NCI-H82 (cell line): ENCODE data around the gene CIAPIN1.

Experiments
- DNase-seq: peaks from one replicate; lab custom pipeline; 2025; lab: John Stamatoyannopoulos, UW

The CIAPIN1 gene

GRCh38 chr16:57447186-57447962 is at the start of gene CIAPIN1, which contains the start of gene COQ9:
Gene CIAPIN1, minus strand, starts transcription at chr16:57447385. Its CDS starts 6,457 bp downstream, at chr16:57440928.
Gene COQ9, plus strand, starts transcription at chr16:57447479. Its CDS starts 27 bp downstream, at chr16:57447506.
- peak; percentile 94 for DNase-seq

GRCh38 chr16:57493767-57494166 is 46.6 kb upstream of the CIAPIN1 start:
- DNase-seq: no peak

GRCh38 chr16:57489229-57489628 is 42.0 kb upstream of the CIAPIN1 start:
- DNase-seq: no peak

GRCh38 chr16:57486858-57487834 is 40.0 kb upstream of the CIAPIN1 start:
- DNase-seq: no peak

GRCh38 chr16:57485916-57486857 is 39.0 kb upstream of the CIAPIN1 start, which contains the start of gene DOK4:
Gene DOK4, minus strand, starts transcription at chr16:57486493. Its CDS starts 6,986 bp downstream, at chr16:57479507.
- peak; percentile 79 for DNase-seq

- DNase-seq: no peak
Measured at GRCh38 chr16:57485091-57485915, 38.1 kb upstream of the CIAPIN1 start.

GRCh38 chr16:57484515-57485005 is 37.4 kb upstream of the CIAPIN1 start:
- no peak for DNase-seq

- DNase-seq: no peak
Measured at GRCh38 chr16:57483725-57484514, 36.7 kb upstream of the CIAPIN1 start.

GRCh38 chr16:57482845-57483545 is 35.8 kb upstream of the CIAPIN1 start:
- no peak for DNase-seq

GRCh38 chr16:57481421-57481820 is 34.2 kb upstream of the CIAPIN1 start:
- no peak for DNase-seq

- DNase-seq: no peak
Measured at GRCh38 chr16:57480754-57481230, 33.6 kb upstream of the CIAPIN1 start.

GRCh38 chr16:57479976-57480753 is 33.0 kb upstream of the CIAPIN1 start:
- DNase-seq: no peak

GRCh38 chr16:57479205-57479975 is 32.2 kb upstream of the CIAPIN1 start:
- DNase-seq: peak; percentile 40

GRCh38 chr16:57478396-57479204 is 31.4 kb upstream of the CIAPIN1 start:
- DNase-seq: no peak

- peak; percentile 1 for DNase-seq
Measured at GRCh38 chr16:57477531-57478202, 30.5 kb upstream of the CIAPIN1 start.
